ENCODE data around the gene ELMO1. TPM values are rescaled to one million over a fixed set of nuclear protein-coding genes. Genes with fewer than 3 reads are reported as not detected.

ELMO1 gene
- total RNA-seq, 1 experiment from 2014 or later: not detected

DNA sequence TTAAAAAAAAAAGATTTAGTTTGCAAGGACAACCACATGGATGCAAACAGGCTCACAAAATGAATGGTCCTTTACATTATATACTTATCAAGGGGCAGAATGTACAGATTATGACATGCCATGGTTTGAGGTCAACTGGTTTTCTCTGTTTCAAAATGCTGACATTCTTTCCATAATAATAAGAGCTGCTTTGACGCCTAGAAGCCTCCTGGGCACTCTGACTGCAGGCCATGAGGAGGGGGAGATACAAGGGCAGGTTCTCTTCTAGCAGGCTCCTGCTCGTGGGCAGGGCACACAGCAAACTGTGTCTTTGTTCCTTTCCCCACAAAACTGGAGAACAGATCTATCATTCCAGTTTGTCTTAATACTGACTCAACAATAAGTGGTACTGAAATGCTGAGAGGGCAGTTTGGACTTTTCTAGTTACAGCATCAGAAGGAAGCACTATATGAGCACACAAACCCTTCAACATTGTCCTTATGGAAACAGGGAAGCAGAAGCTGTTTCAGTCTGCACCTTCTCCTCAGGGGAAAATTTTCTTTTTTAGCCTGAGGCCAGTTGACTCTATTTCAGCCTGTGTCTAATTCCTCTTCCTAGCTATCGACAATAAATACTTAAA lies 409.4 kb downstream of the ELMO1 start:
- ChIA-PET POLR2A (ENCODE audit: unreplicated experiment) (no interaction called here), CTCF (no interaction called here)
- Histone ChIP-seq H3K9me3 (ENCODE audit: low read length) (no peaks in the 10 kb centered on the region), H3K79me2 (ENCODE audit: low read length) (no peaks in the 10 kb centered on the region), H3K36me3 (ENCODE audit: low read depth, low read length) (no peaks in the 10 kb centered on the region), H3K27ac (ENCODE audit: low read length) (no peak overlapping the region), H3K4me3 (ENCODE audit: low read length) (no peak overlapping the region), H3K4me2 (ENCODE audit: low read length) (no peak overlapping the region), H3F3A (ENCODE audit: low read length, unreplicated experiment) (no peaks in the 10 kb centered on the region), H3K9me2 (replicated peaks; ENCODE audit: low read length) (no peaks in the 10 kb centered on the region), H2AFZ (ENCODE audit: low read length) (no peak overlapping the region), H4K20me1 (ENCODE audit: low read length) (no peaks in the 10 kb centered on the region), H3K9ac (ENCODE audit: low read length) (no peak overlapping the region), H3K4me1 (ENCODE audit: insufficient read depth, low read length) (no peaks in the 10 kb centered on the region), H3K27me3 (ENCODE audit: low read length) (peaks cover 12% of the 10 kb centered on the region; the same call in 1 of the 2 replicates)
- no peak for TF ChIP-seq EZH2 (IDR thresholded peaks at IDR 0.05; ENCODE audit: low read length, unreplicated experiment)
- no peak for TF ChIP-seq EZH2phosphoT487 (IDR thresholded peaks at IDR 0.05; ENCODE audit: borderline replicate concordance, low read length)
- TF ChIP-seq, protein P1, sequence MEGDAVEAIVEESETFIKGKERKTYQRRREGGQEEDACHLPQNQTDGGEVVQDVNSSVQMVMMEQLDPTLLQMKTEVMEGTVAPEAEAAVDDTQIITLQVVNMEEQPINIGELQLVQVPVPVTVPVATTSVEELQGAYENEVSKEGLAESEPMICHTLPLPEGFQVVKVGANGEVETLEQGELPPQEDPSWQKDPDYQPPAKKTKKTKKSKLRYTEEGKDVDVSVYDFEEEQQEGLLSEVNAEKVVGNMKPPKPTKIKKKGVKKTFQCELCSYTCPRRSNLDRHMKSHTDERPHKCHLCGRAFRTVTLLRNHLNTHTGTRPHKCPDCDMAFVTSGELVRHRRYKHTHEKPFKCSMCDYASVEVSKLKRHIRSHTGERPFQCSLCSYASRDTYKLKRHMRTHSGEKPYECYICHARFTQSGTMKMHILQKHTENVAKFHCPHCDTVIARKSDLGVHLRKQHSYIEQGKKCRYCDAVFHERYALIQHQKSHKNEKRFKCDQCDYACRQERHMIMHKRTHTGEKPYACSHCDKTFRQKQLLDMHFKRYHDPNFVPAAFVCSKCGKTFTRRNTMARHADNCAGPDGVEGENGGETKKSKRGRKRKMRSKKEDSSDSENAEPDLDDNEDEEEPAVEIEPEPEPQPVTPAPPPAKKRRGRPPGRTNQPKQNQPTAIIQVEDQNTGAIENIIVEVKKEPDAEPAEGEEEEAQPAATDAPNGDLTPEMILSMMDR (conservative IDR thresholded peaks at IDR 0.05; ENCODE audit: low read depth, low read length): no peak
- ATAC-seq: no peak
- no peak for DNase-seq
- no TSS peak for BruUV-seq (replicated peaks)
- intact Hi-C loops (cut with micrococcal nuclease): no loop called here

- H3K79me2 ChIP-seq (ENCODE audit: low read length): no peaks in the 10 kb centered on the region
- ChIA-PET CTCF (no interaction called here), POLR2A (ENCODE audit: unreplicated experiment) (no interaction called here)
- H3K4me3 ChIP-seq (ENCODE audit: low read length): no peak overlapping the region
- no peaks in the 10 kb centered on the region for H3K9me3 ChIP-seq (ENCODE audit: low read length)
- H2AFZ ChIP-seq (ENCODE audit: low read length): no peak overlapping the region
- ATAC-seq (no peak), DNase-seq (no peak)
- H3K36me3 ChIP-seq (ENCODE audit: low read depth, low read length): no peaks in the 10 kb centered on the region
- H3K4me2 ChIP-seq (ENCODE audit: low read length): no peak overlapping the region
- H3K27ac ChIP-seq (ENCODE audit: low read length): no peak overlapping the region
- no peaks in the 10 kb centered on the region for H3F3A ChIP-seq (ENCODE audit: low read length, unreplicated experiment)
- H3K27me3 ChIP-seq (ENCODE audit: low read length): peaks cover 12% of the 10 kb centered on the region; the same call in 1 of the 2 replicates
- intact Hi-C loops (cut with micrococcal nuclease): no loop called here
- no peaks in the 10 kb centered on the region for H3K4me1 ChIP-seq (ENCODE audit: insufficient read depth, low read length)
- H3K9me2 ChIP-seq (replicated peaks; ENCODE audit: low read length): no peaks in the 10 kb centered on the region
- H4K20me1 ChIP-seq (ENCODE audit: low read length): no peaks in the 10 kb centered on the region
- no peak for TF ChIP-seq EZH2 (IDR thresholded peaks at IDR 0.05; ENCODE audit: low read length, unreplicated experiment)
- TF ChIP-seq, protein P1 (conservative IDR thresholded peaks at IDR 0.05; ENCODE audit: low read depth, low read length): no peak
- TF ChIP-seq EZH2phosphoT487 (IDR thresholded peaks at IDR 0.05; ENCODE audit: borderline replicate concordance, low read length): no peak
- BruUV-seq (replicated peaks): no TSS peak
- H3K9ac ChIP-seq (ENCODE audit: low read length): no peak overlapping the region
Observed at GRCh38 chr7:37038706-37039105, 410.0 kb downstream of the ELMO1 start.

GRCh38 chr7:37037286-37037685 lies 411.4 kb downstream of the ELMO1 start:
- Histone ChIP-seq H3K9ac (ENCODE audit: low read length) (no peak overlapping the region), H3K79me2 (ENCODE audit: low read length) (no peaks in the 10 kb centered on the region), H3K4me3 (ENCODE audit: low read length) (no peak overlapping the region), H2AFZ (ENCODE audit: low read length) (no peak overlapping the region), H3K4me1 (ENCODE audit: insufficient read depth, low read length) (peaks cover 7% of the 10 kb centered on the region), H3K4me2 (ENCODE audit: low read length) (no peak overlapping the region), H4K20me1 (ENCODE audit: low read length) (no peaks in the 10 kb centered on the region), H3F3A (ENCODE audit: low read length, unreplicated experiment) (no peaks in the 10 kb centered on the region), H3K36me3 (ENCODE audit: low read depth, low read length) (no peaks in the 10 kb centered on the region), H3K27me3 (ENCODE audit: low read length) (peaks cover 9% of the 10 kb centered on the region; the same call in 1 of the 2 replicates), H3K9me3 (ENCODE audit: low read length) (no peaks in the 10 kb centered on the region), H3K27ac (ENCODE audit: low read length) (no peak overlapping the region), H3K9me2 (replicated peaks; ENCODE audit: low read length) (no peaks in the 10 kb centered on the region)
- intact Hi-C loops (cut with micrococcal nuclease): no loop called here
- TF ChIP-seq EZH2phosphoT487 (IDR thresholded peaks at IDR 0.05; ENCODE audit: borderline replicate concordance, low read length) (no peak), EZH2 (IDR thresholded peaks at IDR 0.05; ENCODE audit: low read length, unreplicated experiment) (no peak)
- TF ChIP-seq, protein P1 (conservative IDR thresholded peaks at IDR 0.05; ENCODE audit: low read depth, low read length): no peak
- no TSS peak for BruUV-seq (replicated peaks)
- ATAC-seq: no peak
- POLR2A ChIA-PET (ENCODE audit: unreplicated experiment): no interaction called here
- no peak for DNase-seq
- CTCF ChIA-PET: no interaction called here
